Measurements from ENCODE around the gene MYH7B. TPM values are rescaled to one million over a fixed set of nuclear protein-coding genes. Genes with fewer than 3 reads are reported as not detected.

The MYH7B gene
- total RNA-seq, 3 donors from 2014 or later (not counting 1 experiment from before 2014, with no cell fraction given): 0.18 to 1.0 (median 0.21) TPM

DNA sequence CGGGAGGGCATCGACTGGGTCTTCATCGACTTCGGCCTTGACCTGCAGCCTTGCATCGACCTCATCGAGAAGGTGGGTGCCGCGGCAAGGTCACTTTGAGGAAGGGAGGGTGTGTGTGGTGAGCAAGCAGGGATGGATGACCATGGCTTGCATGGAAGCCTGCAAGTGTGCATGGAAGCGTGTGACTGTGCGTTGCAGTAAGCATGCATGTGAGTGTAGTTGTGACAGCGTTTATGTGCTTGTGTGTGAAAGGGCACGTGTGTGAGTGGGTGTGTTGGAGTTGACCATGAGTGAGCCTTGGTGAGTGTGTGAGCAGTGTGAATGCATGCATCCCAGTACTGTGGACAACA lies 32.5 kb downstream of the MYH7B start:
- H3K27ac Mint-ChIP-seq: no peak overlapping the region
- H3K9me3 Mint-ChIP-seq: no peaks in the 10 kb centered on the region
- H3K9me3 ChIP-seq (ENCODE audit: control insufficient read depth, insufficient read depth, low read length): no peaks in the 10 kb centered on the region
- no peak overlapping the region for H3K4me3 ChIP-seq (ENCODE audit: low read length)
- ATAC-seq (no peak), DNase-seq (no peak)
- H3K27me3 ChIP-seq (ENCODE audit: control insufficient read depth, insufficient read depth, low read length): no peaks in the 10 kb centered on the region
- no peaks in the 10 kb centered on the region for H3K36me3 Mint-ChIP-seq
- TF ChIP-seq, protein P1, sequence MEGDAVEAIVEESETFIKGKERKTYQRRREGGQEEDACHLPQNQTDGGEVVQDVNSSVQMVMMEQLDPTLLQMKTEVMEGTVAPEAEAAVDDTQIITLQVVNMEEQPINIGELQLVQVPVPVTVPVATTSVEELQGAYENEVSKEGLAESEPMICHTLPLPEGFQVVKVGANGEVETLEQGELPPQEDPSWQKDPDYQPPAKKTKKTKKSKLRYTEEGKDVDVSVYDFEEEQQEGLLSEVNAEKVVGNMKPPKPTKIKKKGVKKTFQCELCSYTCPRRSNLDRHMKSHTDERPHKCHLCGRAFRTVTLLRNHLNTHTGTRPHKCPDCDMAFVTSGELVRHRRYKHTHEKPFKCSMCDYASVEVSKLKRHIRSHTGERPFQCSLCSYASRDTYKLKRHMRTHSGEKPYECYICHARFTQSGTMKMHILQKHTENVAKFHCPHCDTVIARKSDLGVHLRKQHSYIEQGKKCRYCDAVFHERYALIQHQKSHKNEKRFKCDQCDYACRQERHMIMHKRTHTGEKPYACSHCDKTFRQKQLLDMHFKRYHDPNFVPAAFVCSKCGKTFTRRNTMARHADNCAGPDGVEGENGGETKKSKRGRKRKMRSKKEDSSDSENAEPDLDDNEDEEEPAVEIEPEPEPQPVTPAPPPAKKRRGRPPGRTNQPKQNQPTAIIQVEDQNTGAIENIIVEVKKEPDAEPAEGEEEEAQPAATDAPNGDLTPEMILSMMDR (IDR thresholded peaks at IDR 0.05): no peak
- H3K36me3 ChIP-seq (ENCODE audit: control insufficient read depth, insufficient read depth, low read length): no peaks in the 10 kb centered on the region
- H3K4me1 ChIP-seq (ENCODE audit: control insufficient read depth, insufficient read depth, low read length): no peaks in the 10 kb centered on the region
- intact Hi-C loops (cut with micrococcal nuclease): no loop called here
- peaks cover 0 to 11% of the 10 kb centered on the region in 2 donors for H3K4me1 Mint-ChIP-seq
- H3K27me3 Mint-ChIP-seq (ENCODE audit: low read depth in 2 of 2): peaks cover 5 to 10% of the 10 kb centered on the region in 2 donors
- H3K27ac ChIP-seq (ENCODE audit: low read length): no peak overlapping the region
- H3K4me3 Mint-ChIP-seq: no peak overlapping the region
- 92% methylated on average over 12 of the region's 12 CpGs for WGBS (ENCODE audit: insufficient coverage)

DNA sequence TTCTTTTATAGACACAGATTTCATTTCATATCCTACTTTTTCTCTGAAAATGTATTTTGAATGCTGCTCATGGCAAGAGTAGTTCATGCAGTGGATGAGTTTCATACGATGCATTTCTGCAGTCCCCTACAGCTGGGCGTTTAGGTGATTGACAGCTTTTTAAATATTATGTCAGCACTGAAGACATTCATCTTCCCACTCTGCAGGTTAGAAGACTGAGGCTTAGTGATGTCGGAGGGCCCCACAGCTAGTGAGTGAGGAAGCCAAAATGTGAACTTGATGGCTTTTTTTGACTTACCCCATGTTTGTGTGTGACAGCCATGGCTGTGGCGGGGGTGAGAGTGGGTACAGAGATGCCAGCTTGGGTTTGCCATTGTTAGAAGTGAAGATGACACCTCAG lies 33.5 kb downstream of the MYH7B start:
- no peaks in the 10 kb centered on the region for H3K9me3 ChIP-seq (ENCODE audit: control insufficient read depth, insufficient read depth, low read length)
- H3K36me3 Mint-ChIP-seq: no peaks in the 10 kb centered on the region
- H3K27ac Mint-ChIP-seq: no peak overlapping the region
- H3K27me3 ChIP-seq (ENCODE audit: control insufficient read depth, insufficient read depth, low read length): no peaks in the 10 kb centered on the region
- H3K27ac ChIP-seq (ENCODE audit: low read length): no peak overlapping the region
- TF ChIP-seq, protein P1 (IDR thresholded peaks at IDR 0.05): no peak
- peaks cover 3% of the 10 kb centered on the region for H3K36me3 ChIP-seq (ENCODE audit: control insufficient read depth, insufficient read depth, low read length)
- H3K4me3 Mint-ChIP-seq: no peak overlapping the region
- intact Hi-C loops (cut with micrococcal nuclease): no loop called here
- H3K27me3 Mint-ChIP-seq (ENCODE audit: low read depth in 2 of 2): peaks cover under 1 to 2% of the 10 kb centered on the region in 2 donors
- ATAC-seq (no peak), DNase-seq (no peak)
- 90% methylated on average over 4 of the region's 4 CpGs for WGBS (ENCODE audit: insufficient coverage)
- H3K4me3 ChIP-seq (ENCODE audit: low read length): no peak overlapping the region
- no peaks in the 10 kb centered on the region for H3K4me1 ChIP-seq (ENCODE audit: control insufficient read depth, insufficient read depth, low read length)
- H3K4me1 Mint-ChIP-seq: peaks cover 0 to 11% of the 10 kb centered on the region in 2 donors
- no peaks in the 10 kb centered on the region for H3K9me3 Mint-ChIP-seq

GRCh38 chr20:34989670-34990069 lies 34.0 kb downstream of the MYH7B start:
- H3K4me3 ChIP-seq (ENCODE audit: low read length): no peak overlapping the region
- no peaks in the 10 kb centered on the region for H3K9me3 Mint-ChIP-seq
- 93% methylated on average over 14 of the region's 14 CpGs for WGBS (ENCODE audit: insufficient coverage)
- peaks cover 0 to 2% of the 10 kb centered on the region in 2 donors for H3K27me3 Mint-ChIP-seq (ENCODE audit: low read depth in 2 of 2)
- no peaks in the 10 kb centered on the region for H3K27me3 ChIP-seq (ENCODE audit: control insufficient read depth, insufficient read depth, low read length)
- H3K4me1 ChIP-seq (ENCODE audit: control insufficient read depth, insufficient read depth, low read length): no peaks in the 10 kb centered on the region
- intact Hi-C loops (cut with micrococcal nuclease): no loop called here
- ATAC-seq: no peak
- H3K36me3 Mint-ChIP-seq: no peaks in the 10 kb centered on the region
- peaks cover 0 to 11% of the 10 kb centered on the region in 2 donors for H3K4me1 Mint-ChIP-seq
- H3K36me3 ChIP-seq (ENCODE audit: control insufficient read depth, insufficient read depth, low read length): peaks cover 3% of the 10 kb centered on the region
- H3K4me3 Mint-ChIP-seq: no peak overlapping the region
- DNase-seq: no peak
- H3K27ac ChIP-seq (ENCODE audit: low read length): no peak overlapping the region
- H3K27ac Mint-ChIP-seq: no peak overlapping the region
- TF ChIP-seq, protein P1 (IDR thresholded peaks at IDR 0.05): no peak
- H3K9me3 ChIP-seq (ENCODE audit: control insufficient read depth, insufficient read depth, low read length): no peaks in the 10 kb centered on the region

DNA sequence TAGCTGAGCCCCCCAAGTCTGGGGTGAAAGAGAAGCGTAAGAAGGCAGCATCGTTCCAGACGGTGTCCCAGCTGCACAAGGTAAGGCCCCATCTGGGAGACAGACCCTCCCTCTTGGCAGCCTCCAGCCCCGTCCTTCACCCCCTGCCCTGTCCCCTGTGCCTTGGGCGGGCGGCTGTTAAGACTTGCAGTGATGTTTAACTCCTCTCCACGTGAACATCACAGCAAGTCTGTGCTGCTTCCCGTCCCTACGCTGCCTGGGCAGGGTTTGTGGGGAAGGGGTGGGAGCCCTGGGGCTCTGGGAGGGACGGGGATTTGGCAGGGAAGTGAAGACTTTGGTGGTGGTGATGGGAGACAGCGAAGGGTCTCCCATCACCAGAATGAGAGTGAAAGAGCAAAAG lies 34.6 kb downstream of the MYH7B start:
- Mint-ChIP-seq H3K4me1 (peaks cover 0 to 9% of the 10 kb centered on the region in 2 donors), H3K27me3 (ENCODE audit: low read depth in 2 of 2) (peaks cover 0 to under 1% of the 10 kb centered on the region in 2 donors), H3K27ac (no peak overlapping the region), H3K9me3 (no peaks in the 10 kb centered on the region), H3K4me3 (no peak overlapping the region), H3K36me3 (no peaks in the 10 kb centered on the region)
- Histone ChIP-seq H3K4me1 (ENCODE audit: control insufficient read depth, insufficient read depth, low read length) (no peaks in the 10 kb centered on the region), H3K4me3 (ENCODE audit: low read length) (no peak overlapping the region), H3K27ac (ENCODE audit: low read length) (no peak overlapping the region), H3K9me3 (ENCODE audit: control insufficient read depth, insufficient read depth, low read length) (no peaks in the 10 kb centered on the region), H3K36me3 (ENCODE audit: control insufficient read depth, insufficient read depth, low read length) (peaks cover 6% of the 10 kb centered on the region), H3K27me3 (ENCODE audit: control insufficient read depth, insufficient read depth, low read length) (no peaks in the 10 kb centered on the region)
- intact Hi-C loops (cut with micrococcal nuclease): no loop called here
- ATAC-seq (no peak), DNase-seq (no peak)
- 97% methylated on average over 11 of the region's 11 CpGs for WGBS (ENCODE audit: insufficient coverage)
- TF ChIP-seq, protein P1 (IDR thresholded peaks at IDR 0.05): no peak

All from natural killer cell (primary cell).